GM23338 (cell line): ENCODE data around the gene FAM149B1. TPM values are rescaled to one million over a fixed set of nuclear protein-coding genes. Genes with fewer than 3 reads are reported as not detected.
A peak's percentile ranks its signal among the peaks of the same experiment; 100 is the strongest.

Experiments
- ATAC-seq: fragments of 200-7000 bp; cut with Tn5 transposase; 3 replicates; pipeline ENCODE4 v1.9.1; 2020
- DNase-seq: peaks from one replicate; pipeline ENCODE4 v3.0.0-alpha.2; 2015; ENCODE audit warnings: low spot score
- H2AFZ ChIP-seq: fragments of 200-600 bp; sonication (generic); 2 replicates; pipeline ENCODE4 v1.8.0; 2016; ENCODE audit warnings: antibody characterized with exemption, mild to moderate bottlenecking, moderate library complexity
- H3F3A ChIP-seq: fragments of 200-600 bp; sonication (generic); replicated peaks from 2 replicates; pipeline ENCODE4 v1.8.0; 2017; ENCODE audit warnings: antibody characterized with exemption, mixed run types, low read depth
- H3K27ac ChIP-seq: fragments of 200-600 bp; sonication (generic); 2 replicates; pipeline ENCODE4 v1.6.1; 2016; ENCODE audit warnings: low read depth
- H3K27me3 ChIP-seq: fragments of 200-600 bp; sonication (generic); 2 replicates; pipeline ENCODE4 v1.8.0; 2016; ENCODE audit warnings: mild to moderate bottlenecking, mixed run types, moderate library complexity; ENCODE audit not compliant: insufficient read depth
- H3K36me3 ChIP-seq: fragments of 200-600 bp; sonication (generic); 2 replicates; pipeline ENCODE4 v1.8.0; 2016; ENCODE audit warnings: mild to moderate bottlenecking; ENCODE audit not compliant: insufficient read depth
- H3K4me1 ChIP-seq: fragments of 200-600 bp; sonication (generic); 2 replicates; pipeline ENCODE4 v1.8.0; 2016; ENCODE audit warnings: mild to moderate bottlenecking, moderate library complexity; ENCODE audit not compliant: insufficient read depth
- H3K4me2 ChIP-seq: fragments of 200-600 bp; sonication (generic); 2 replicates; pipeline ENCODE4 v1.7.1; 2017; ENCODE audit warnings: mixed run types
- H3K4me3 ChIP-seq: fragments of 200-600 bp; sonication (generic); 2 replicates; pipeline ENCODE4 v1.6.1; 2016; ENCODE audit warnings: mixed run types
- H3K79me2 ChIP-seq: fragments of 200-600 bp; sonication (generic); replicated peaks from 2 replicates; pipeline ENCODE4 v1.8.0; 2017; ENCODE audit warnings: mild to moderate bottlenecking; ENCODE audit not compliant: insufficient read depth
- H3K9me2 ChIP-seq: fragments of 200-600 bp; sonication (generic); 2 replicates; pipeline ENCODE4 v1.8.0; 2017; ENCODE audit not compliant: insufficient read depth
- H4K20me1 ChIP-seq: fragments of 200-600 bp; sonication (generic); replicated peaks from 2 replicates; pipeline ENCODE4 v1.8.0; 2017; ENCODE audit warnings: mild to moderate bottlenecking; ENCODE audit not compliant: insufficient read depth
- H3K27ac Mint-ChIP-seq: 2 replicates; pipeline ENCODE4 v1.8.0; 2020; ENCODE audit warnings: inconsistent platforms, mild to moderate bottlenecking, moderate library complexity, mixed read lengths
- H3K27me3 Mint-ChIP-seq: 3 replicates; pipeline ENCODE4 v1.8.0; 2022; ENCODE audit warnings: low read depth, mild to moderate bottlenecking, moderate library complexity, mixed read lengths, inconsistent platforms; ENCODE audit not compliant: insufficient read depth, poor library complexity
- H3K36me3 Mint-ChIP-seq: 3 replicates; pipeline ENCODE4 v1.8.0; 2021; ENCODE audit warnings: low read depth, mild to moderate bottlenecking, inconsistent platforms, moderate library complexity, mixed read lengths
- H3K4me1 Mint-ChIP-seq: 3 replicates; pipeline ENCODE4 v1.8.0; 2020; ENCODE audit warnings: mild to moderate bottlenecking, inconsistent platforms, mixed read lengths
- H3K4me3 Mint-ChIP-seq: 3 replicates; pipeline ENCODE4 v1.8.0; 2021; ENCODE audit warnings: moderate library complexity, mild to moderate bottlenecking, inconsistent platforms, mixed read lengths
- H3K9me3 Mint-ChIP-seq: 3 replicates; pipeline ENCODE4 v1.8.0; 2020; ENCODE audit warnings: moderate library complexity, mild to moderate bottlenecking, inconsistent platforms, mixed read lengths
- CTCF ChIP-seq, 2 experiments: fragments of 200-600 bp in 1 of 2; sonication (generic) in 1 of 2; conservative IDR thresholded peaks; 2 replicates each; pipeline versions ENCODE4 v1.5.1 to v1.6.1; 2016 to 2017; ENCODE audit warnings: antibody characterized with exemption in 2 of 2, low read depth in 2 of 2, mild to moderate bottlenecking in 2 of 2, moderate library complexity in 1 of 2
- EZH2 ChIP-seq: fragments of 200-600 bp; sonication (generic); IDR thresholded peaks from one replicate; pipeline ENCODE4 v1.8.0; 2017; ENCODE audit warnings: antibody characterized with exemption, mild to moderate bottlenecking, low read depth; ENCODE audit not compliant: unreplicated experiment
- EZH2phosphoT487 ChIP-seq: fragments of 200-600 bp; sonication (generic); IDR thresholded peaks from one replicate; pipeline ENCODE4 v1.8.1; 2018; ENCODE audit warnings: antibody characterized with exemption; ENCODE audit not compliant: unreplicated experiment
- JUNB ChIP-seq: IDR thresholded peaks from one replicate; pipeline ENCODE4 v1.6.1; 2016; ENCODE audit warnings: antibody characterized with exemption; ENCODE audit not compliant: unreplicated experiment
- NANOG ChIP-seq: IDR thresholded peaks from 2 replicates; pipeline ENCODE4 v1.6.1; 2016; ENCODE audit warnings: antibody characterized with exemption, borderline replicate concordance
- POLR2AphosphoS5 ChIP-seq: IDR thresholded peaks from 2 replicates; pipeline ENCODE4 v1.6.1; 2016; ENCODE audit warnings: antibody characterized with exemption, low read depth
- STAT1 ChIP-seq: IDR thresholded peaks from one replicate; pipeline ENCODE4 v1.6.1; 2016; ENCODE audit warnings: antibody characterized with exemption; ENCODE audit not compliant: unreplicated experiment
- polyA plus RNA-seq: library from polyadenylated mRNA; unstranded; fragments of >200 nt; fragmentation: Nextera tagmentation; extraction: Ambion mirVana; gene quantifications from 2 replicates; pipeline ENCODE4 v1.2.1, GENCODE V29; 2016
- total RNA-seq: library from RNA; depleted of rRNA; stranded (reverse); fragments of >200 nt; shearing (Covaris generic); gene quantifications from 2 replicates; pipeline ENCODE4 v1.2.3, GENCODE V29; 2014

FAM149B1 gene
- total and polyA plus RNA-seq, 2 experiments from 2014 or later = 11.2 to 19.3 TPM

GRCh38 chr10:73246646-73247508 is 79.0 kb downstream of the FAM149B1 start, which contains the start of gene DNAJC9 (continued):
- 0 out of 4 replicates have a peak, but pooled peaks of 1 of the 2 experiments have one; percentile 2 for TF ChIP-seq CTCF (conservative IDR thresholded peaks at IDR 0.05; ENCODE audit: low read depth in 2 of 2)
- no peak for TF ChIP-seq EZH2phosphoT487
- TF ChIP-seq EZH2 = no peak
- TF ChIP-seq POLR2AphosphoS5 = peak; percentile 97

GRCh38 chr10:73247509-73248258 is 79.8 kb downstream of the FAM149B1 start:
- peak overlapping the region; percentile 100 for H3K4me3 Mint-ChIP-seq
- H3K4me1 Mint-ChIP-seq = peaks cover 23% of the 10 kb centered on the region; the same call in 2 of the 3 replicates
- DNase-seq (peak; percentile 14), ATAC-seq (no peak)
- peaks cover 66% of the 10 kb centered on the region for H3K79me2 ChIP-seq
- H4K20me1 ChIP-seq = no peaks in the 10 kb centered on the region; the same call in 1 of the 2 replicates
- H3K27me3 ChIP-seq = no peaks in the 10 kb centered on the region
- peak overlapping the region; percentile 76 for H3K4me2 ChIP-seq
- peaks cover 26% of the 10 kb centered on the region for H3F3A ChIP-seq
- H3K27ac Mint-ChIP-seq = peak overlapping the region; percentile 100
- peaks cover 20% of the 10 kb centered on the region for H3K4me1 ChIP-seq
- H3K4me3 ChIP-seq = peak overlapping the region; percentile 81
- H3K36me3 ChIP-seq = peaks cover 44% of the 10 kb centered on the region
- H3K27me3 Mint-ChIP-seq = peaks cover 9% of the 10 kb centered on the region
- no peaks in the 10 kb centered on the region for H3K9me3 Mint-ChIP-seq
- peaks cover 80% of the 10 kb centered on the region for H3K36me3 Mint-ChIP-seq
- no peak overlapping the region for H2AFZ ChIP-seq
- TF ChIP-seq EZH2phosphoT487 = no peak
- H3K27ac ChIP-seq = peak overlapping the region; percentile 91
- no peaks in the 10 kb centered on the region for H3K9me2 ChIP-seq

- Mint-ChIP-seq H3K4me3 (peak overlapping the region; percentile 100), H3K27ac (peak overlapping the region; percentile 100), H3K36me3 (peaks cover 74% of the 10 kb centered on the region), H3K27me3 (peaks cover 9% of the 10 kb centered on the region), H3K4me1 (peaks cover 23% of the 10 kb centered on the region; the same call in 2 of the 3 replicates), H3K9me3 (no peaks in the 10 kb centered on the region)
- peak overlapping the region; percentile 91 for H3K27ac ChIP-seq
- no peaks in the 10 kb centered on the region for H3K9me2 ChIP-seq
- peaks cover 38% of the 10 kb centered on the region for H3K36me3 ChIP-seq
- peaks cover 22% of the 10 kb centered on the region for H3K4me1 ChIP-seq
- ATAC-seq (no peak), DNase-seq (no peak)
- H3K79me2 ChIP-seq = peaks cover 69% of the 10 kb centered on the region
- H3F3A ChIP-seq = peaks cover 26% of the 10 kb centered on the region
- no peak overlapping the region for H2AFZ ChIP-seq
- peak overlapping the region; percentile 81; the same call in 1 of the 2 replicates for H3K4me3 ChIP-seq
- TF ChIP-seq NANOG (no peak), EZH2 (no peak), JUNB (no peak), STAT1 (no peak)
- H4K20me1 ChIP-seq = no peaks in the 10 kb centered on the region; the same call in 1 of the 2 replicates
- peak overlapping the region; percentile 76 for H3K4me2 ChIP-seq
- H3K27me3 ChIP-seq = no peaks in the 10 kb centered on the region
Measured at GRCh38 chr10:73248259-73248724, 80.4 kb downstream of the FAM149B1 start.
